GM19025 (cell line): ENCODE data around the gene SRSF10.
"Not testable (repeated sequence)": the region's sequence is repeated elsewhere in the genome, so short reads cannot be mapped to it uniquely, and the experiment has no call there.

Experiments used
- ATAC-seq: cut with Tn5 transposase; IDR thresholded peaks from one replicate; pipeline ENCODE4 v1.9.1; 2021; ENCODE audit warnings: mild to moderate bottlenecking, low read depth, moderate library complexity; ENCODE audit not compliant: unreplicated experiment

SRSF10 gene

GRCh38 chr1:23959461-23960290, 20.5 kb downstream of the SRSF10 start, which contains the start of gene PNRC2:
TSS of gene PNRC2 (plus strand) at chr1:23959828. CDS start at chr1:23961458, 1,630 bp downstream.
- peak; percentile 79 for ATAC-seq

DNA sequence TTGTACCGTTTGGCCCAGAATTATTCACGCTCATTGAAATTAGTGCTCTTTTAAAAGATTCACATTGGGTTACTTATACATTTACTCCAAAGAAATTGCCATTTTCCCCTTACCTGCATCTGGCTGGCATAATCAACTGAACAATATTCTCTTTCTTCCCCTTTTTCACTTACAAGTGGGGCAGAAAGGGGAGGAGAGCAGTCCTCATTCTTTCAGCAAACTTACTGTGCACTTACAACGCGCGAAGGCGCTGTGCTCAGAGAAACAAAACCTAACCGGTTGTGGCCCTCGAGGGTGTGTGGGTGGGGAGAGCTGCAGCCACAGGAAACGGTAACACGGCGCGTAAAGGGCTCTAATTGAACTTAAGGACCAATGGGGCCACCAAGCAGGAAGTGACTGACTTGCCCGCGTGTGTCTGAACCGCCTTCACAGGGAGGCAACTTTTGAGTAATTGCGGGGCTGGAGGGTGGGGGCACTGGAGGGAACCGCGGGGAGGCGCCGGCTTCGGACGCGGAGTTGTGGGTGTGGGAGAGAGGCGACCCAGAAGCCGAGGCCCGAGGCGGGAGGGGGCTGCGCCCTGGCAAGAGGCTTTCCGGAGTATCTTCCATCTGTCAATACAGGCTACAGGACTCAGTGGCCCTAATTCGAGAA, 21.2 kb downstream of the SRSF10 start:
- peak; percentile 53 for ATAC-seq

DNA sequence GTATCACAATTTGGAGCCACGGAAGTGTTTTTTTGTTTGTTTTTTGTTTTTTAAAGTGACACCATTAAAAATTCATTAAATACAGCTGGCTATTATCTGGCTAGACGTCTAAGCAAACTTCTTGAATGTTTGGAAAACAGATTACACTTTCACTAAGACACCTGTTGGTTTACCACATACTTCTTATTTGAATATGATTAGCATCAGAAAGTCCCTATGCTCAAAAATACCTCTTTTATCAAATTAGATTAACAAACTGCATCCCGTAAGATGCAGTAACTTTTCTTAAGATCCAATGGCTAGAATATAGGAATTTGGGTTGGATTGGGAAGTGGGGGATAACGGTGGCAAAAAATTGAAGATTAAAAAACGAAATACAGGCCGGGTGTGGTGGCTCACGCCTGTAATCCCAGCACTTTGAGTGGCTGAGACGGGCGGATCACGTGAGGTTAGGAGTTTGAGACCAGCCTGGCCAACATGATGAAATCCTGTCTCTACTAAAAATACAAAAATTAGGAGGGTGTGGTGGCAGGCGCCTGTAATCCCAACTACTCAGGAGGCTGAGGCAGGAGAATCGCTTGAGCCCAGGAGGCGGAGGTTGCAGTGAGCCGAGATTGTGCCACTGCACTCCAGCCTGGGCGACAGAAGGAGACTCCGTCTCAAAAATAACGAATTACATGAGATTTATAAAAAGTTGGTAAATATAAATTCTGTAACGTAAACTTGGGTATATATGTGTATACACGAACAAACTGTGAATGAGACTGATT, 21.9 kb downstream of the SRSF10 start:
- ATAC-seq: not testable (repeated sequence)

- no peak for ATAC-seq
Measured at GRCh38 chr1:23957096-23957495, 23.0 kb downstream of the SRSF10 start.

- no peak for ATAC-seq
Measured at GRCh38 chr1:23953020-23953419, 27.1 kb downstream of the SRSF10 start.

GRCh38 chr1:23947366-23947765, 32.8 kb downstream of the SRSF10 start:
- no peak for ATAC-seq

- no peak for ATAC-seq
Measured at GRCh38 chr1:23936481-23937176, 43.5 kb downstream of the SRSF10 start.

DNA sequence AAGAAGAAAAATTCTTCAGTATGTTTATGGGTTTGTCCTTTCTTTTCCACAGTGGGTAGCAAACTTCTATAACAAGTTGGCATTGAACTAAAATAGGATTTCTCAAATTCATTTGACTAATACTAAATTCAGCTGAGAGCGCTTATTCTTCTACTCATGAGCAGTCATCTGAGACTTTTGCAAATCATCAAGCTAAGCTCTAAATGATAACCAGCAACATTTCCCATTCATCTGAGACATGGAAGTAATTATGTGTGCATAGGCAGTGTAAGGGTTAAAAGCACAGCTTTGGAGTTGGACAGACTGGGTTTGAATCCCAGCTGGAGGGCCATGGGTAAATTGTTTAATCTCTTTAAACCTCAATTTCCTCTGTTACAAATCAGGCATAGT, 48.6 kb downstream of the SRSF10 start:
- ATAC-seq: no peak

- no peak for ATAC-seq
Measured at GRCh38 chr1:23930861-23931490, 49.2 kb downstream of the SRSF10 start.

- ATAC-seq: no peak
Measured at GRCh38 chr1:23930270-23930669, 49.9 kb downstream of the SRSF10 start.

GRCh38 chr1:23928789-23929188, 51.3 kb downstream of the SRSF10 start:
- no peak for ATAC-seq

- ATAC-seq: no peak
Measured at GRCh38 chr1:23927097-23927496, 53.0 kb downstream of the SRSF10 start.

- ATAC-seq: no peak
Measured at GRCh38 chr1:23925279-23925678, 54.8 kb downstream of the SRSF10 start.

DNA sequence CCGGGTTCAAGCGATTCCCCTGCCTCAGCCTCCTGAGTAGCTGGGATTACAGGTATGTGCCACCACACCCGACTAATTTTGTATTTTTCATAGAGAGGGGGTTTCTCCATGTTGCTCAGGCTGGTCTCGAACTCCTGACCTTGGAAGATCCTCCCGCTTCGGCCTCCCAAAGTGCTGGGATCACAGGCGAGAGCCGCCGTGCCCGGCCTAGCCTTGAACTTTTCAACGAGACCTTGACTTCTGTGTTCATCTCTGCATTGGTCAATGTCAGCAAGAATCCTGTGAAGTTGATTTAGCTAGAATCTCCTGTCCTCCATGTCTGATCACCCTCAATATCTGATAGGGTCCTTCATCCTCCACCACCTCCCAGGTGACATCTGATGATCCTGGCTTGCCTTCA, 55.5 kb downstream of the SRSF10 start:
- ATAC-seq: no peak

DNA sequence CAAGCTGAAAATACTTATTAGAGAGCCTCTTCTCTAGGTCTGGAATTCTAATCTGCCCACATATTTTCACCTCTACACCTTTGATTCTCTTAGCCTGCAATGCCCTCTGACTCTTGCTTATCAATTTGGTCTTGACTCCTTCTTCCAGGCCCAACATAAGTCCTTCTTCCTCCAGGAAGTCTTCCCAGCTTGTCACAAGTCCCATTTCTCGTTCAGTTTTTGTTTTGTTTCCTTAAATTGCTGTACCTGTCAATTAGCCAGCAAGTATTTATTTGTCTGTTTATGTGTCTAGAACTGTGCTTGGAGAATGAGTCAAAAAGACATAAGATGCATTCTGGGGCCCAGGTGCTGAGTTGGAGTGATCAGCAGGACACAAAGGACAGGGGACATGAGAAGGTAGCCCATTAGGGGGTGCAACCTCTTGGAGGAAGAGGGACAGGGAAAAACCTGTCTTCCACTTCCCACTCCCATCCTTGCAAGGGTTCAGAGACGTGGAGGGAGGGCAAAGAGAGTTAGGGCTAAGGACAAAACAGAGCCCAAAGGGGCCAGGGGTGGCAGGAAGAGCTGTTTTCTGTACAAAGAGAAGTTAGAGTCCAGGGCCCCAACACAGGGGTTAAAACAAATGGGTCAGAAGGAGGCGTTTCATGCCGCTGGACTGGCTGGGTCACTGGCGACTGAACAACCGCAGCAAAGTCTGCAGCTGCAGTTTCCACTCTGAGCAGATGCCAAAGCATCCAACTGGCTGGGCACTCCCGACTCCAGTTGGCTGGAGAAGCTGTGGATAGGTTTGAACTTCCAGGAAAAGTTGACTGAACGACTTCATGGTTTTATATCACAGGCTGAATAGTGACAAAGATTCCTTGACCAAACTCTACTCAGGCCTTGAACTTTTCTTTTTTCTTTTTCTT, 56.3 kb downstream of the SRSF10 start:
- ATAC-seq: no peak

DNA sequence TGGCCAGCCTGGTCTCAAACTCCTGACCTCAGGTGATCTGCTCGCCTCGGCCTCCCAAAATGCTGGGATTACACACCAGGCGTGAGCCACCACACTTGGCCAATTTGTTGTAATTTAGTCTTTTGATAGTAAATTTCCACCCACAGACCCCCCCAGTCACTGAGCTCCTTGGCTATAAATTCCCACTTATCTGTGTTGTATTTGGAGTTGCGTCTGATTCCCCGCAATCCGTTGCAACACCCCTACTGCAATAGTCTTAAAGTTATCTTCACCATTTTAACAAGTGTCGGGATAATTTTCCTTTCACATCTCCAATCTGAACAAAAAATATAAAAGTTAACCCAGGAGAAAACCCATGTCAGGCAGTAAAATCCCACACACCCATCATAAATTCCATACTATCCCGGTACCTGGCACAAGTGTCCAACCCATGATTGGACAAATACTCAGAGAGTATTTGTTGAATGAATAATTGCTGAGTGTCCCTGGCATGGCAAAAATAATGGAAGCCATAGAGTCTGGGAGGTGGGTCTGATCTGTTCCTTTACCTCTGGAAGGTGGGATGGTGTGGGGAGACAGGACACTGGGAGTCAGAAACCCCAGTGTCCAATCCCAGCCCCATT, 57.7 kb downstream of the SRSF10 start:
- ATAC-seq: no peak

- ATAC-seq: peak; percentile 58
Measured at GRCh38 chr1:23916209-23917131, 63.7 kb downstream of the SRSF10 start.

- no peak for ATAC-seq
Measured at GRCh38 chr1:23915466-23915865, 64.7 kb downstream of the SRSF10 start.
